GM18519 (cell line): ENCODE results near the gene RNU6-1.

ENCODE experiments used
- ATAC-seq: cut with Tn5 transposase; IDR thresholded peaks from one replicate; pipeline ENCODE4 v1.9.1; 2021; ENCODE audit warnings: mild to moderate bottlenecking, moderate library complexity; ENCODE audit not compliant: unreplicated experiment, low FRiP score

The RNU6-1 gene

GRCh38 chr15:67839929-67840748 is at the start of gene RNU6-1:
Gene RNU6-1, minus strand, starts transcription at chr15:67840045.
- peak; percentile 69 for ATAC-seq

GRCh38 chr15:67887776-67888175 is 47.9 kb upstream of the RNU6-1 start:
- no peak for ATAC-seq

GRCh38 chr15:67885861-67886260 is 46.0 kb upstream of the RNU6-1 start:
- no peak for ATAC-seq

- ATAC-seq, result no peak
Observed at GRCh38 chr15:67885175-67885523, 45.3 kb upstream of the RNU6-1 start.

GRCh38 chr15:67884514-67885174 is 44.8 kb upstream of the RNU6-1 start:
- ATAC-seq, result no peak

GRCh38 chr15:67884009-67884408 is 44.2 kb upstream of the RNU6-1 start:
- no peak for ATAC-seq

- ATAC-seq, result no peak
Observed at GRCh38 chr15:67883234-67883773, 43.5 kb upstream of the RNU6-1 start.

GRCh38 chr15:67882487-67883233 is 42.8 kb upstream of the RNU6-1 start:
- no peak for ATAC-seq

- no peak for ATAC-seq
Observed at GRCh38 chr15:67880651-67881182, 40.9 kb upstream of the RNU6-1 start.

GRCh38 chr15:67879440-67880129 is 39.7 kb upstream of the RNU6-1 start:
- no peak for ATAC-seq

- no peak for ATAC-seq
Observed at GRCh38 chr15:67878712-67879206, 38.9 kb upstream of the RNU6-1 start.

GRCh38 chr15:67873777-67874176 is 33.9 kb upstream of the RNU6-1 start:
- no peak for ATAC-seq

- ATAC-seq, result no peak
Observed at GRCh38 chr15:67870868-67871408, 31.1 kb upstream of the RNU6-1 start.

GRCh38 chr15:67869701-67870100 is 29.9 kb upstream of the RNU6-1 start:
- no peak for ATAC-seq

- no peak for ATAC-seq
Observed at GRCh38 chr15:67865766-67866165, 25.9 kb upstream of the RNU6-1 start.

- no peak for ATAC-seq
Observed at GRCh38 chr15:67865331-67865730, 25.5 kb upstream of the RNU6-1 start.

GRCh38 chr15:67863442-67863987 is 23.7 kb upstream of the RNU6-1 start:
- ATAC-seq, result peak; percentile 54

GRCh38 chr15:67862750-67863441 is 23.1 kb upstream of the RNU6-1 start:
- ATAC-seq, result no peak

- no peak for ATAC-seq
Observed at GRCh38 chr15:67861983-67862382, 22.1 kb upstream of the RNU6-1 start.
